GM13977 (cell line): ENCODE measurements around the gene ELAC1.

Experiments used
- DNase-seq: peaks from one replicate; pipeline ENCODE4 v3.0.0; 2012; ENCODE audit warnings: low spot score
- in situ Hi-C: fragments of 300-500 bp; cut with MboI; formaldehyde crosslinking; loops from one replicate; pipeline ENCODE4 v1.12.0; 2022; ENCODE audit warnings: low sequenced_read_pairs, low pct_unique_long_range_greater_than_20kb, mixed read lengths, inconsistent platforms; ENCODE audit not compliant: unreplicated experiment
- TF ChIP-seq, protein P1 (sequence below): IDR thresholded peaks from 2 replicates; pipeline ENCODE4 v1.5.1; 2012; ENCODE audit warnings: mild to moderate bottlenecking, control low read depth; ENCODE audit not compliant: insufficient read depth; ENCODE audit errors: extremely low read depth, missing control alignments

The ELAC1 gene

DNA sequence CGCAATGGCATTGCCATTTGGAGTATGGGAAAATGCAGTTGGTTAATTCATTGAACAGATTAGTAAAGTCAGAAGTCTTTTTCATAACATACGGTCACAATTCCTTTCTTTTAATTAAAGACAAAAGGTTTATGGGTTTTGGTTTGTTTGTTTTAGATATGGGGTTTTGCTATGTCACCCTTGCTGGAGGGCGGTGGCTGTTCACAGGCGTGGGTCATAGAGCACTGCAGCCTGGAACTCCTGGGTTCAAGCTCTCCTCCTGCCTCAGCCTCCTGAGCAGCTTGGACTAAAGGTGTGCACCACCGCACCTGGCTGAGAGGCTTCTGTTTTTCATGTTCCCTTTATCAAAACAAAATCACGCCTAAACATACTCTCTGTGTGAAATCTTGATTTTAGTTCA, 18.7 kb upstream of the ELAC1 start:
- DNase-seq = no peak
- in situ Hi-C loops = no loop called here
- TF ChIP-seq, protein P1, sequence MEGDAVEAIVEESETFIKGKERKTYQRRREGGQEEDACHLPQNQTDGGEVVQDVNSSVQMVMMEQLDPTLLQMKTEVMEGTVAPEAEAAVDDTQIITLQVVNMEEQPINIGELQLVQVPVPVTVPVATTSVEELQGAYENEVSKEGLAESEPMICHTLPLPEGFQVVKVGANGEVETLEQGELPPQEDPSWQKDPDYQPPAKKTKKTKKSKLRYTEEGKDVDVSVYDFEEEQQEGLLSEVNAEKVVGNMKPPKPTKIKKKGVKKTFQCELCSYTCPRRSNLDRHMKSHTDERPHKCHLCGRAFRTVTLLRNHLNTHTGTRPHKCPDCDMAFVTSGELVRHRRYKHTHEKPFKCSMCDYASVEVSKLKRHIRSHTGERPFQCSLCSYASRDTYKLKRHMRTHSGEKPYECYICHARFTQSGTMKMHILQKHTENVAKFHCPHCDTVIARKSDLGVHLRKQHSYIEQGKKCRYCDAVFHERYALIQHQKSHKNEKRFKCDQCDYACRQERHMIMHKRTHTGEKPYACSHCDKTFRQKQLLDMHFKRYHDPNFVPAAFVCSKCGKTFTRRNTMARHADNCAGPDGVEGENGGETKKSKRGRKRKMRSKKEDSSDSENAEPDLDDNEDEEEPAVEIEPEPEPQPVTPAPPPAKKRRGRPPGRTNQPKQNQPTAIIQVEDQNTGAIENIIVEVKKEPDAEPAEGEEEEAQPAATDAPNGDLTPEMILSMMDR = no peak

- TF ChIP-seq, protein P1 = no peak
- in situ Hi-C loops = no loop called here
- DNase-seq = no peak
Observed at GRCh38 chr18:50950626-50951025, 17.2 kb upstream of the ELAC1 start.

DNA sequence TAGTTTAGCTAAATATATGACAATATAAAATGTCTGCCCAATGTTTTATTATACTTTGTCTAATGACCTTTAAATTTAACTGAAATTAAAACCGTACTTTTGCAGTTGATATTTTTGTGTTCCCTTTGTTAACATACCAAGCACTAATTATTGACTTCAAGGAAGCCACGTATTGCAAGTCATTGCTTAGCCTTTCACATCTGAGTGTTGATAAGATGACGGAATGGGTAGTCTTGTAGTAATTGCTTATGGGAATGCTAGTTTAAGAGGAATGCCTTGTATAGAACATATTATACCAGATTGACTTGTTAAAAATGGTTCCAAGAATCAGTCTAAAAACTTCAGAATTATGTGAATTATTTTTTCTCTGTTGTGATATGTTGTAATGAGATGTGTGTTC, 14.0 kb upstream of the ELAC1 start:
- no peak for DNase-seq
- TF ChIP-seq, protein P1 = no peak
- in situ Hi-C loops = no loop called here

- no peak for DNase-seq
- TF ChIP-seq, protein P1 = no peak
- in situ Hi-C loops = no loop called here
Observed at GRCh38 chr18:50955253-50955652, 12.6 kb upstream of the ELAC1 start.

DNA sequence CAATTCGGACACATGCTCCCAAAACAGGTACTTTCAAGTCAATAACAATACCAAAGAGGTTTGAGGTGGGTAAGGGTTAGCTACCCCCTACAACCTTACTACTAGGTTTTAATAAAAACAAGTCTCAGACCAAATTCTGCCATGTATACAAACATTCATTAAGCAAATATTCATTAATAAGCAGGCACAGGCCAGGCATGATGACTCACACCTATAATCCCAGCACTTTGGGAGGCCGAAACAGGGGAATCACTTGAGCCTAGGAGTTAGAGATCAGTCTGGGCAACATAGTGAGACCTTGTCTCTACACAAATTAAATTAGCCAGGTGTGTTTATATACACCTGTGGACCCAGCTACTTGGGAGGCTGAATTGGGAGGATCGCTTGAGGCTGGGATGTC, 11.7 kb upstream of the ELAC1 start:
- in situ Hi-C loops = no loop called here
- DNase-seq = no peak
- TF ChIP-seq, protein P1 = no peak

- TF ChIP-seq, protein P1 = no peak
- DNase-seq = no peak
- in situ Hi-C loops = no loop called here
Observed at GRCh38 chr18:50961974-50962373, 5.9 kb upstream of the ELAC1 start.

DNA sequence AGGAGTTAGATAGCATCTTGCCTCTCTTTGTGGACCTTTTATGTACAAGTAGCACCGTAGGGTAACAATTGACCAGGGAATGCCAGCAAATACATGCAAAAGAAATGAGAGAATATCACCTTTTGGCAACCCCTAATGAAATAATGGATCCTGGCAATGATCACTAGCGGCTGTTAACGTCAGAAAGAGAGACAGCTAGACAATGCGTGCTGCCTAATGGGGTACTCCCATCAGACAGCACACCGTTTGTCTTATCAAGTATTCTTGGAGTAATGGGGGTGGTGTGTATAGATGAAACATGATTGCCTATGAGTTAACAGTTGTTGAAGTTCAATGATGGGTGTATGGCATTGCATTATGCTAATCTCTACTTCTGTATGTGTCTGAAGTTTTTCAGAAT, 1.6 kb downstream of the ELAC1 start:
- TF ChIP-seq, protein P1 = no peak
- in situ Hi-C loops = no loop called here
- DNase-seq = no peak
